Testis (tissue), 3 donors: ENCODE data around the gene OR4F15. TPM values are rescaled to one million over a fixed set of nuclear protein-coding genes. Genes with fewer than 3 reads are reported as not detected.

Source experiments
- DNase-seq: peaks from one replicate; pipeline ENCODE4 v3.0.0-alpha.2; 2019
- H3K27ac ChIP-seq, 2 donors: fragments of 200-600 bp; sonication (generic); one replicate each; pipeline ENCODE4 v1.5.1; 2019
- H3K27me3 ChIP-seq: fragments of 200-600 bp; sonication (generic); one replicate; pipeline ENCODE4 v1.5.1; 2019
- H3K36me3 ChIP-seq: fragments of 200-600 bp; sonication (generic); one replicate; pipeline ENCODE4 v1.5.1; 2017; ENCODE audit warnings: low read depth; ENCODE audit errors: missing control alignments
- H3K4me1 ChIP-seq: fragments of 200-600 bp; sonication (generic); one replicate; pipeline ENCODE4 v1.5.1; 2019
- H3K4me3 ChIP-seq, 2 donors: fragments of 200-600 bp; sonication (generic); one replicate each; pipeline ENCODE4 v1.5.1; 2017 to 2019
- H3K9me3 ChIP-seq: fragments of 200-600 bp; sonication (generic); one replicate; pipeline ENCODE4 v1.5.1; 2017
- POLR2A ChIP-seq: fragments of 450-650 bp; IDR thresholded peaks from one replicate; pipeline ENCODE4 v1.6.1; 2017; ENCODE audit warnings: antibody characterized with exemption, mild to moderate bottlenecking, moderate library complexity
- WGBS, 2 donors: methylation state at CpG; one replicate each; pipeline ENCODE4 v1.1.5; 2018; 5-methylcytosine and 5-hydroxymethylcytosine counted together
- intact Hi-C: fragments of 100-400 bp; cut with DNase I; formaldehyde crosslinking; loops from one replicate; pipeline ENCODE4 v1.15.1; 2023; ENCODE audit warnings: low total_unique reads
- polyA plus RNA-seq: library from polyadenylated mRNA; stranded (reverse); fragments of 350-450 nt; fragmentation: Illumina TruSeq; extraction: RNeasy Lipid Tissue Mini Kit (QIAGEN cat#74804); gene quantifications from one replicate; pipeline ENCODE4 v1.2.3, GENCODE V29; 2014; ENCODE audit warnings: low read depth, low replicate concordance; ENCODE audit not compliant: insufficient read depth
- total RNA-seq, 2 donors: library from RNA; depleted of rRNA; stranded (reverse); fragments of >200 nt; gene quantifications; one replicate each; pipeline ENCODE4 v1.2.3, GENCODE V29; 2016
- TF ChIP-seq, protein P1 (sequence below), 3 experiments: fragments of 450-650 bp in 2 of 3; fragments of 200-600 bp in 1 of 3; sonication (generic) in 1 of 3; IDR thresholded peaks; one replicate each; pipeline ENCODE4 v1.5.1; 2016 to 2019; ENCODE audit warnings: antibody characterized with exemption in 3 of 3, mild to moderate bottlenecking in 2 of 3, moderate library complexity in 1 of 3

OR4F15 gene
- total and polyA plus RNA-seq, 3 donors from 2014 or later, result not detected

DNA sequence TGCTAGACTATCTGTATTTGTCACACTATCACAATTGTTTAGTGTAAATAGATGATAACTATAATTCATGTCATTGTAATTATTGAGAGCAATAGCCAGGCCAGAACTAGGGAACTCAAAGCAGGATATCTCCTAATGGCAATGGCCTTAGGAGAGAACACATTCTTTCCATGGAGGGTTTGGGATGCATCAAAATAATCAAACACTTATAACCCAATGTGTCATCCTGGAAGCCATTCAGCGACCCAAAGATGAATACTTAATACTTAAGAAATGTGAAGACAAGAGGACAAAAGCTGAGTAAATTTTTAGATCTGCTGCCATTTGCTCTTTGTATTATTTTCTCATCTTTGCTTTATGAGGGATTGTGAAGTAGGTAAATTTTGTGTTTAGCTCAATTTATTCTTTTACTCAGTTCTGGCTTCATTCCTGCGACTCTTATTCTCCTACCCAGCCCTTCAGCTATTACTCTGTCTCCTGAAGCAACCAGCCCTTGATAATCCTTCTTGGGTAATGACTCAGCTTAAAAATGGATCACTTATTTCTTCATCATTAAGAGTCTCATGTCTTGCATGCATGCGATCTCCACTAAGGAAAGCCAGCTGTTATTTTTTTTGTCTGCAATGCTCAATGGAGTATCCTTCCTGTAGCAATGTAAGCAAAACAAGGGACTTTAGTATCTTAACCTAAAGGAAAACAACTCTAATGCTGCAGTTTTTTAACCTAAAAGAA, 2.0 kb downstream of the OR4F15 start:
- no peak overlapping the region for H3K4me3 ChIP-seq
- intact Hi-C loops, result no loop called here
- no peaks in the 10 kb centered on the region for H3K9me3 ChIP-seq
- no peak overlapping the region for H3K27ac ChIP-seq
- H3K36me3 ChIP-seq, result no peaks in the 10 kb centered on the region
- DNase-seq, result no peak
- 81 to 82% methylated on average over 3 of the region's 3 CpGs for WGBS, 2 donors
- no peaks in the 10 kb centered on the region for H3K27me3 ChIP-seq
- TF ChIP-seq, protein P1, sequence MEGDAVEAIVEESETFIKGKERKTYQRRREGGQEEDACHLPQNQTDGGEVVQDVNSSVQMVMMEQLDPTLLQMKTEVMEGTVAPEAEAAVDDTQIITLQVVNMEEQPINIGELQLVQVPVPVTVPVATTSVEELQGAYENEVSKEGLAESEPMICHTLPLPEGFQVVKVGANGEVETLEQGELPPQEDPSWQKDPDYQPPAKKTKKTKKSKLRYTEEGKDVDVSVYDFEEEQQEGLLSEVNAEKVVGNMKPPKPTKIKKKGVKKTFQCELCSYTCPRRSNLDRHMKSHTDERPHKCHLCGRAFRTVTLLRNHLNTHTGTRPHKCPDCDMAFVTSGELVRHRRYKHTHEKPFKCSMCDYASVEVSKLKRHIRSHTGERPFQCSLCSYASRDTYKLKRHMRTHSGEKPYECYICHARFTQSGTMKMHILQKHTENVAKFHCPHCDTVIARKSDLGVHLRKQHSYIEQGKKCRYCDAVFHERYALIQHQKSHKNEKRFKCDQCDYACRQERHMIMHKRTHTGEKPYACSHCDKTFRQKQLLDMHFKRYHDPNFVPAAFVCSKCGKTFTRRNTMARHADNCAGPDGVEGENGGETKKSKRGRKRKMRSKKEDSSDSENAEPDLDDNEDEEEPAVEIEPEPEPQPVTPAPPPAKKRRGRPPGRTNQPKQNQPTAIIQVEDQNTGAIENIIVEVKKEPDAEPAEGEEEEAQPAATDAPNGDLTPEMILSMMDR (IDR thresholded peaks at IDR 0.05), result no peak
- no peak for TF ChIP-seq POLR2A
- no peaks in the 10 kb centered on the region for H3K4me1 ChIP-seq

DNA sequence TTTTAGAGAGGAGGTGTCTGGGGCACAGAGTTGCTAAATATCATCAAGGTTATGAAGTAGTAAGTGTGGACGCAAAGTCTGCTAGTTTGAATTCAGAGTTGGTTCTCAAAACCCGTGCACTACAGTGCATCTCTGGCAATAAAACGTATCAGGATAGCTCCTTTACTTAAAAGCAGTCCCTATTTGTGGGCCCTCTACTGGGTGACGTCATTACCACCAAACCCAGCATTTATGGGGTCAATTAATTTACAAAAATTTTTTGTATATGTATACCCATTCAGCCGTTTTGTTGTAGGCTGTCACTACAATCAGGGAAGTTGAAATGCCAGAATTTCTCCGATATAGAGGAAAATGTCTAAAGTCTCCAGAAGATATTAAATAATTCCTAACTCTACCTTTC, 8.8 kb downstream of the OR4F15 start:
- no peak overlapping the region for H3K4me3 ChIP-seq
- DNase-seq, result no peak
- intact Hi-C loops, result no loop called here
- 68 to 70% methylated on average over 6 of the region's 6 CpGs for WGBS, 2 donors
- H3K27ac ChIP-seq, result no peak overlapping the region
- H3K9me3 ChIP-seq, result no peaks in the 10 kb centered on the region
- no peaks in the 10 kb centered on the region for H3K36me3 ChIP-seq
- TF ChIP-seq, protein P1 (IDR thresholded peaks at IDR 0.05), result no peak
- TF ChIP-seq POLR2A, result no peak
- H3K4me1 ChIP-seq, result no peaks in the 10 kb centered on the region
- H3K27me3 ChIP-seq, result no peaks in the 10 kb centered on the region

DNA sequence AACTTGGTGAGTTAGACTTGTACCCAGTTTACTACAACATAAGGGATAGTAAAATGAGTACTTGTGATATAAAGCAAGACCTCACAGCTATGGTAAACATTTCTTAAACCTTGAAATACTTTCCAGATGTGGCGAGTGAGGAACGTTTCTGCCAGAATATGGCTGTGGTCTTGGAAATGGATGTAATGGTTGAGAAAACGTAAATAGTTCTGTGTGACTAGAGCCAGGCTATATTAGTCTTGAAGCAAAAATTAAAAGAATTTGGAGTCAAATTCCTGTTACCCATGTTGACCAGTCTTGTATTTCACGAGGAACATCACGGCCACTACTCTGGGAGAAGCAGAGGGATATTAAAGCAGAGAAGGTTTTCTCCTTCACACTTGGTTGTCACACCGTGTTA, 15.3 kb downstream of the OR4F15 start:
- Histone ChIP-seq H3K4me3 (no peak overlapping the region), H3K9me3 (no peaks in the 10 kb centered on the region), H3K27me3 (no peaks in the 10 kb centered on the region), H3K27ac (no peak overlapping the region), H3K36me3 (no peaks in the 10 kb centered on the region), H3K4me1 (no peaks in the 10 kb centered on the region)
- DNase-seq, result no peak
- TF ChIP-seq, protein P1 (IDR thresholded peaks at IDR 0.05), result no peak
- 75 to 76% methylated on average over 6 of the region's 6 CpGs for WGBS, 2 donors
- intact Hi-C loops, result no loop called here

DNA sequence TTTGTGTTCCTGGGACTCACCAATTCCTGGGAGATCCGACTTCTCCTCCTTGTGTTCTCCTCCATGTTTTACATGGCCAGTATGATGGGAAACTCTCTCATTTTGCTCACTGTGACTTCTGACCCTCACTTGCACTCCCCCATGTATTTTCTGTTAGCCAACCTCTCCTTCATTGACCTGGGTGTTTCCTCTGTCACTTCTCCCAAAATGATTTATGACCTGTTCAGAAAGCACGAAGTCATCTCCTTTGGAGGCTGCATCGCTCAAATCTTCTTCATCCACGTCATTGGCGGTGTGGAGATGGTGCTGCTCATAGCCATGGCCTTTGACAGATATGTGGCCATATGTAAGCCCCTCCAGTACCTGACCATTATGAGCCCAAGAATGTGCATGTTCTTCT, 16.8 kb downstream of the OR4F15 start:
- TF ChIP-seq POLR2A, result no peak
- TF ChIP-seq, protein P1 (IDR thresholded peaks at IDR 0.05), result no peak
- 78 to 92% methylated on average over 5 of the region's 5 CpGs for WGBS, 2 donors

DNA sequence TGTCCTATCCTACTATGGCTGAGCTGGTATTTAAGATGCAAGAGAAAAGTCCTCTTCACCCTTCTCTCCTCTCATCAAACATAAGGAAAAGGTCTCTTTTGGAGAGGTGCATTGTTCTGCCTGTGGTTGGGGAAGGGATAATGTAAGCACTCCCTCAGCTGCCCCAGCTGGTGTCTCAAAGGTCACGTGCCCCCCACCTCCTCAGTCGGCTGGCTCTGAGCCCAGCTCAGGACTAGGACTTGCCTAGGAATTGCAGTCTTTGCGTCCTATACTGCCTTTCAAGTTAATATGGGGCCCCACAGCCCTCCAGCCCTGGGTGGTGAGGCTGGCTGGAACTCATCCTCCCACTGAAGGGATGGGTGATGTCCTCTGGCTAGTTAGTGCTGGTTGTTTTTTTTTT, 29.7 kb downstream of the OR4F15 start:
- no peaks in the 10 kb centered on the region for H3K9me3 ChIP-seq
- H3K27me3 ChIP-seq, result no peaks in the 10 kb centered on the region
- 43 to 57% methylated on average over 3 of the region's 3 CpGs for WGBS, 2 donors
- no peak for DNase-seq
- no peaks in the 10 kb centered on the region for H3K4me1 ChIP-seq
- no peak overlapping the region for H3K27ac ChIP-seq
- intact Hi-C loops, result no loop called here
- no peak overlapping the region for H3K4me3 ChIP-seq
- TF ChIP-seq, protein P1 (IDR thresholded peaks at IDR 0.05), result no peak
- no peaks in the 10 kb centered on the region for H3K36me3 ChIP-seq

More for the DNA sequence above, 16.8 kb downstream of the OR4F15 start:
- Histone ChIP-seq H3K27me3 (no peaks in the 10 kb centered on the region), H3K36me3 (no peaks in the 10 kb centered on the region), H3K9me3 (no peaks in the 10 kb centered on the region), H3K27ac (no peak overlapping the region), H3K4me3 (no peak overlapping the region), H3K4me1 (no peaks in the 10 kb centered on the region)
- no peak for DNase-seq
- intact Hi-C loops, result no loop called here
